VCaP (cell line): ENCODE measurements around the gene OAT.

Experiments used
- H3K27ac ChIP-seq: fragments of 450-650 bp; 2 replicates; pipeline ENCODE4 v1.5.1; 2017
- TF ChIP-seq, protein P1 (sequence below): fragments of 450-650 bp; conservative IDR thresholded peaks from 2 replicates; pipeline ENCODE4 v1.5.1; 2017; ENCODE audit warnings: mild to moderate bottlenecking, moderate library complexity

Gene OAT

DNA sequence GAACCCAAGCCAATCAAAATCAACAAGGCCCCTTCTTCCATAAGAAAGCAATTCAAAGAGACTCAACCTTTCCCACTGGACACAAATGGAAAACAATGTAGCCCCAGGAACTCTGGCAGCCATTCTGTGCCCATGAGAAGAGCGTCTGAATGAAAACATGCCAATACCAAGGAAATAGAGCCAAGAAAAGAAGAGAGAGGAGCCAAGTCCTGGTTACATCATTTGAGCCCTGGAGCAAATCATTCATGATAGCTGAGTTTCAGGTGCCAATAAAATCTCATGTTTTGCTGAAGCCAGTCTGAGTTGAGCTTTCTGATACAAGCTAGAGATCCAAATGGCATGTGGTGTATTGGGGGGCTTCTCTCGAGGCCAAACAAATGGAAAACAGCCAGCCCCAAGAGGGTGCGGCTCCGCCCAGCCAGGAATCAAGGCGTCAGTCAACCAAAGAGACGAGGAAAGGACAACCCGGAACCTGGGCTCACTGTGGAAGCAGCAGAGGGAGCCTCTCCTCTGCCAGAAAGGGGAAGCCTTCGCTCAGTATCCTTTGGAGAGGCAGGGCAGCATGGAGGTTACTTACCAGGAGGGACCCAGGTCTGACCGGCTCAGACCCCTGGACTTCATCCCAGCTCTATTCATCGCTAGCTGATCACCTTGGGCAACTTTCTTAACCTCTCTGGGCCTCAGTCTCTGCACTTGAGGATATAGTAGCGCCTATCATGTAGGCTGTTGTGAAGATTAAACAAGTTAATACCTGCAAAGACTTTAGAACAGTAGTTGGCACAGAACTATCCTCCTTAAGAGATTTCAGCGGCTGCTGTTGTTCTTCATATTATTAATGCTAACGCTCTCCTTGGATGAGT lies 61.8 kb downstream of the OAT start:
- no peak overlapping the region for H3K27ac ChIP-seq
- TF ChIP-seq, protein P1, sequence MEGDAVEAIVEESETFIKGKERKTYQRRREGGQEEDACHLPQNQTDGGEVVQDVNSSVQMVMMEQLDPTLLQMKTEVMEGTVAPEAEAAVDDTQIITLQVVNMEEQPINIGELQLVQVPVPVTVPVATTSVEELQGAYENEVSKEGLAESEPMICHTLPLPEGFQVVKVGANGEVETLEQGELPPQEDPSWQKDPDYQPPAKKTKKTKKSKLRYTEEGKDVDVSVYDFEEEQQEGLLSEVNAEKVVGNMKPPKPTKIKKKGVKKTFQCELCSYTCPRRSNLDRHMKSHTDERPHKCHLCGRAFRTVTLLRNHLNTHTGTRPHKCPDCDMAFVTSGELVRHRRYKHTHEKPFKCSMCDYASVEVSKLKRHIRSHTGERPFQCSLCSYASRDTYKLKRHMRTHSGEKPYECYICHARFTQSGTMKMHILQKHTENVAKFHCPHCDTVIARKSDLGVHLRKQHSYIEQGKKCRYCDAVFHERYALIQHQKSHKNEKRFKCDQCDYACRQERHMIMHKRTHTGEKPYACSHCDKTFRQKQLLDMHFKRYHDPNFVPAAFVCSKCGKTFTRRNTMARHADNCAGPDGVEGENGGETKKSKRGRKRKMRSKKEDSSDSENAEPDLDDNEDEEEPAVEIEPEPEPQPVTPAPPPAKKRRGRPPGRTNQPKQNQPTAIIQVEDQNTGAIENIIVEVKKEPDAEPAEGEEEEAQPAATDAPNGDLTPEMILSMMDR, result no peak

DNA sequence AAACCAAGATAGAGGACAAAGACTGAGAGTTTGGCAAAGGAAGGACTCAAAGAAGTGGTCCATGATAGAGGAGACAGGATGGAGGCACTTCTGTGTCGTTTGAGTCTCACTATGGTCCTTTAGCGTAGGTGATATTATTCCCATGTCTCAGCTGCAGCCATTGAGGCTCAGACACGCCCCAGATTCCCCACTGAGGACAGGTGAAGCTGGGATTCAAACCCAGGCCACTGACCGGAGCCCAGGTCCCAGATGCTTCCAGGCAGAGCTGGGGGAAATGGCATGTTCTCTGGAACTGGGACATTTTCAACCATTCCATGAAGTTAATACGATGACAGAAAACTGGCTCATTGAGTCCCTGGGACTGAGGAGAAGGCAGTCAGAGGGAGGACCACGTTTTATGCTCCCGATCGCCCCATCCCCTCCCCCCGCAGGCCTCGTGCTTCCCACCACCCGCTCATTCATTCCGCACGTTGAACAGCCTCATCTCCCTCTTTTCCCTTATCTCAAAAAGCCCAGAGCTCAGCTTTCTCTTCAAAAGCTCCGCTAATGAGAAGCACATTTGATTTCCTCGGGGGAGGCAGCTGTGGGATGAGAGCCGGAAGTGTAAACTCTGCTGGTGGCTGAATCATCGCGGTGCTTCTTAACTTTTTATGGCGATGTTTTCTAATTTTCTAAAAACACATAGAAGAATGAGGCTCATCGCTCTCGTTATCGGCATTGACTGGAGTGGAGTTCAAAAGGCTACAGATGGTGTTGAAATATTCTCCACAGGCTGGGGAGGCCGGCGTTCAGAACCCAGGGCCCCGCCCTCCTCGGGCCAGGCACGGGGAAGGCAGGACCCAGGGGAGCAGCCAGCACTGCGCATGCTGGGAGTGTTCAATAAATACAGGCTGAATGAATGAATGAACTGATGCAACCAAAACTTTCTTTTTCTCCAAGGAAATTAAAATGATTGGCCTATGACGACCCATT lies 64.0 kb downstream of the OAT start:
- no peak overlapping the region for H3K27ac ChIP-seq
- TF ChIP-seq, protein P1, result no peak

DNA sequence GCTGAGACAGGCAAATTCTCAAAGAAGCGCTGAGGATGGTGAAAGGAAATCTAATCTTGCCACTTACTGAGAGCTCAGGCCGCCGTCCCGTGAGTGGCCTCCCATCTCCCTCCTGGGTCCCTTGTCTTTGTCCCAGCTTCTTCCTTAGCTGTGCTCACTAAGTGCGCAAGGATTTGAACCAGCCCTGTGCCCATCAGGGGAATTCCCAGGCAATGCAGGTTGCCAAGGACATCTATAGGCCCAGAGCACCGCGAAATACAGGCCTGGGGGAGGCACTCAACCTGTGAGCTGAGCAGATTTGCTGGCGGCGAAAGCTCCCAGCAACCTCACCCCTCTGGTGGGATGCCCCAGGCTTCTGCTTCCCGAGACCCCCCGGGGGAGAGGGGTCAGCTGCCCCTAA lies 64.8 kb downstream of the OAT start:
- no peak overlapping the region for H3K27ac ChIP-seq
- TF ChIP-seq, protein P1, result no peak

DNA sequence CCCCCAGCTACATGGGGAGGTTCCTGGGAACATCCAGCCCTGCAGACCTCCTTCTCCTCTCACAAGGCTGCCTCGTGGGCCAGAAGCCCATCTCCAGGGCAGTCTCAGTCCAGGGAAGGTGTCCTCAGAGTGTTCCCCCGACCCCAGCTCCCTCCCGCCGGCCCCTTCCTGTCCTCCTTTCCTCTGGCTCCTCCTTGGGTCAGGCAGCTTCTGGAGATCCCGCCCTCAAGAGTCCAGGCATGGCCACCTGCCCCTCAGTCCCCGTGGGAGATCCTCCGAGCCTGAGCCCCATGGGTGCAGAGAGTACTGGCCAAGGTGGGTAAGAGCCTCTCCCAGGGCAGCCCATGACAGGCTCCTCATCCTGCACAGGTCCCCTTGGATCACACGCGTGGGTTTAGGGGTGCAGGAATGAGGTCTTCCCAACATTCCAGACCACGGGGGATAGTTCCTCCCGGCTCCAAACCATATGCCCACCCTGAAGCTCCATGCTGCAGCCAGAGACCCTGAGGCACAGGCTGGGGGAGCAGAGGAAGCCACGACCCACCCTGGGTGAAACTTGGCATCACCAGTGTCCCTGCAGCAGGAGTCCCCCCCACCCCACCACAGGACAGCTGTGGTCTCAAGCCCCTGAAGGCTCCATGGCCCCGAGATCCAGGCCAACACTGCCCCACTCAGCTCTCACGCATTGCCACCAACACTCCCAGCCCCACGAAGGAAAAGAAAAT lies 65.5 kb downstream of the OAT start:
- no peak overlapping the region for H3K27ac ChIP-seq
- TF ChIP-seq, protein P1, result no peak

DNA sequence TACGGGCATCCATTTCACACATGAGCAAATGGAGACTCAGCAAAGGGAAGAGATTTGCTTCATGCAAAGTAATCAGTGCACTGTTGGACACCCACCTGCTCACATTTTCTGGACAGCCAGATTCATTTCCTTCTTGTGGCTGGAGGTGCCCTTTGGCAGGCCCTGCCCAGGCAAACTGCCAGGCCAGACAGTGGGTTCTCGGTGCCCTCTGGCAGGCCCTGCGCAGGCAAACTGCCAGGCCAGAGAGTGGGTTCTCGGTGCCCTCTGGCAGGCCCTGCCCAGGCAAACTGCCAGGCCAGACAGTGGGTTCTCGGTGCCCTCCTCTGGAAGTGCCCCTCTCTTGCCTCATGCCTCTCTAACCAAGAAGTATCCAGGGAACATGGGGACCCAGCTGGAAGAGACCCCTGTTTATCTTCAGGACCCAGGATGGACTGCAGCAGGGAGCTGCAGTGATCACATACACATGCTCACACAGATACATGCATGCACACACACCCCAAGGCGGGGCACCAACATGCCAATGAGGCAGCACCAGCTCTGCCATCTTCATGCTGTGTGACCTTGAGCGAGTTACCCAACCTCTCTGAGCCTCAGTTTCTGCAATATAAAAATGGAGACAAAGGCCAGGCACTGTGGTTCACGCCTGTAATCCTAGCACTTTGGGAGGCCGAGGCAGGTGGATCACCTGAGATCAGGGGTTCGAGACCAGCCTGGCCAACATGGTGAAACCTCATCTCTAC lies 67.1 kb downstream of the OAT start:
- no peak overlapping the region for H3K27ac ChIP-seq
- TF ChIP-seq, protein P1, result no peak

DNA sequence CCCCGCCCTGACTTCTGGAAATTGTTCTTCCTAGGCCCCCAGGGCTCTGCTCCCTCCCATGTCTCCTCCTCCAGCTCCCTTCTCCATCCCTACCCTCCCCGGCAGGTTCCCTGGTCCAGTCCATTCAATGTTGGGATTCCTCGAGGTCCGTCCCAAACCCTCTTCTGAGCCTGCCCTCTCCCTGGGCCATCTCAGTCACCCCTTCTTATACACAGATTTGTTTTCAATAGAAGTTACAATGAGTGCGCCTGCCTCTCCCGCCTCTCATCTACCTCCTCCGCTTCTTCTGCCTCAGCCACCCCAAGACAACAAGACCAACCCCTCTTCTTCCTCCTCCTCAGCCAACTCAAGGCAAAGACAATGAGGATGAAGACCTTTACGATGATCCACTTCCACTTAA lies 67.9 kb downstream of the OAT start:
- no peak overlapping the region for H3K27ac ChIP-seq
- TF ChIP-seq, protein P1, result no peak
